ENCODE data around the gene MED9. TPM values are rescaled to one million over a fixed set of nuclear protein-coding genes. Genes with fewer than 3 reads are reported as not detected.

Gene MED9
- total and polyA plus RNA-seq, 4 donors, result 6.4 to 12.5 (median 8.8) TPM

- H3K36me3 ChIP-seq (ENCODE audit: control insufficient read depth in 4 of 4, insufficient read depth in 3 of 4, low read depth in 1 of 4, low read length in 3 of 4), result peaks cover 0 to 15% (median 4%) of the 10 kb centered on the region in 4 donors
- H3K4me1 ChIP-seq (ENCODE audit: control insufficient read depth in 4 of 4, insufficient read depth in 4 of 4, low read length in 3 of 4), result peaks cover 18 to 65% (median 47%) of the 10 kb centered on the region in 4 donors
- TF ChIP-seq YY1 (IDR thresholded peaks at IDR 0.05) (no peak), HNF4G (IDR thresholded peaks at IDR 0.05) (no peak), TAF1 (conservative IDR thresholded peaks at IDR 0.05) (no peak), FOXA2 (IDR thresholded peaks at IDR 0.05) (no peak), RXRA (IDR thresholded peaks at IDR 0.05) (no peak), FOXA1 (IDR thresholded peaks at IDR 0.05) (no peak), MAX (IDR thresholded peaks at IDR 0.05) (no peak), ZBTB33 (IDR thresholded peaks at IDR 0.05) (no peak), RAD21 (IDR thresholded peaks at IDR 0.05) (no peak), ATF3 (IDR thresholded peaks at IDR 0.05) (no peak), JUND (IDR thresholded peaks at IDR 0.05) (no peak), REST (IDR thresholded peaks at IDR 0.05) (no peak), EGR1 (IDR thresholded peaks at IDR 0.05; ENCODE audit: low read depth in 2 of 2) (no peak), HNF4A (conservative IDR thresholded peaks at IDR 0.05) (no peak), SP1 (IDR thresholded peaks at IDR 0.05) (no peak), GABPA (IDR thresholded peaks at IDR 0.05 in 1 of 2, conservative IDR thresholded peaks at IDR 0.05 in 1 of 2) (no peak), NR2F2 (IDR thresholded peaks at IDR 0.05) (no peak)
- TF ChIP-seq, protein P1, sequence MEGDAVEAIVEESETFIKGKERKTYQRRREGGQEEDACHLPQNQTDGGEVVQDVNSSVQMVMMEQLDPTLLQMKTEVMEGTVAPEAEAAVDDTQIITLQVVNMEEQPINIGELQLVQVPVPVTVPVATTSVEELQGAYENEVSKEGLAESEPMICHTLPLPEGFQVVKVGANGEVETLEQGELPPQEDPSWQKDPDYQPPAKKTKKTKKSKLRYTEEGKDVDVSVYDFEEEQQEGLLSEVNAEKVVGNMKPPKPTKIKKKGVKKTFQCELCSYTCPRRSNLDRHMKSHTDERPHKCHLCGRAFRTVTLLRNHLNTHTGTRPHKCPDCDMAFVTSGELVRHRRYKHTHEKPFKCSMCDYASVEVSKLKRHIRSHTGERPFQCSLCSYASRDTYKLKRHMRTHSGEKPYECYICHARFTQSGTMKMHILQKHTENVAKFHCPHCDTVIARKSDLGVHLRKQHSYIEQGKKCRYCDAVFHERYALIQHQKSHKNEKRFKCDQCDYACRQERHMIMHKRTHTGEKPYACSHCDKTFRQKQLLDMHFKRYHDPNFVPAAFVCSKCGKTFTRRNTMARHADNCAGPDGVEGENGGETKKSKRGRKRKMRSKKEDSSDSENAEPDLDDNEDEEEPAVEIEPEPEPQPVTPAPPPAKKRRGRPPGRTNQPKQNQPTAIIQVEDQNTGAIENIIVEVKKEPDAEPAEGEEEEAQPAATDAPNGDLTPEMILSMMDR (IDR thresholded peaks at IDR 0.05; ENCODE audit: low read depth, low read length, missing input control), result no peak
- no peaks in the 10 kb centered on the region for H3K9me3 ChIP-seq (ENCODE audit: control insufficient read depth in 4 of 4, low read length in 3 of 4)
- H3K27me3 ChIP-seq (ENCODE audit: control insufficient read depth in 4 of 4, insufficient read depth in 4 of 4, low read length in 3 of 4), result no peaks in the 10 kb centered on the region
- H3K4me3 ChIP-seq (ENCODE audit: low read depth in 1 of 3, low read length in 3 of 3), result no peak overlapping the region
- no peak for DNase-seq (ENCODE audit: low spot score)
- 89% methylated on average over 15 of the region's 15 CpGs for WGBS
- H3K27ac ChIP-seq (ENCODE audit: low read depth in 1 of 2, low read length in 2 of 2), result peak overlapping the region; percentile 51 to 96
- H3K9ac ChIP-seq (ENCODE audit: low read depth in 1 of 2, low read length in 2 of 2), result no peak overlapping the region
Observed at GRCh38 chr17:17525311-17525710, 48.5 kb downstream of the MED9 start.

All from liver (tissue), 9 donors.